SU-DHL-6 (cell line): ENCODE measurements around the gene GPHN.

Source experiments
- H2AFZ ChIP-seq: fragments of 200-600 bp; sonication (generic); 2 replicates; pipeline ENCODE4 v1.6.1; 2014; ENCODE audit warnings: low read depth, mild to moderate bottlenecking, moderate library complexity, mixed read lengths, antibody characterized with exemption, low read length; ENCODE audit not compliant: severe bottlenecking
- H3F3A ChIP-seq: fragments of 200-600 bp; shearing (Covaris generic); 2 replicates; pipeline ENCODE4 v1.6.0; 2016; ENCODE audit warnings: antibody characterized with exemption, mild to moderate bottlenecking; ENCODE audit not compliant: insufficient read depth
- H3K27ac ChIP-seq: fragments of 200-600 bp; sonication (generic); 2 replicates; pipeline ENCODE4 v1.5.1; 2016; ENCODE audit warnings: low read depth, mild to moderate bottlenecking, low read length, moderate library complexity, mixed read lengths
- H3K27me3 ChIP-seq: fragments of 200-600 bp; sonication (generic), shearing (Covaris generic); 2 replicates; pipeline ENCODE4 v1.6.0; 2014; ENCODE audit warnings: mild to moderate bottlenecking, low read length
- H3K36me3 ChIP-seq: fragments of 200-600 bp; sonication (generic); 2 replicates; pipeline ENCODE4 v1.6.1; 2014; ENCODE audit warnings: mild to moderate bottlenecking, low read length, mixed read lengths
- H3K4me2 ChIP-seq: fragments of 300-600, 200-600 bp; shearing (Covaris generic), sonication (generic); 2 replicates; pipeline ENCODE4 v1.6.0; 2014; ENCODE audit warnings: low read length, low read depth, mild to moderate bottlenecking; ENCODE audit not compliant: poor library complexity, severe bottlenecking
- H3K4me3 ChIP-seq: fragments of 200-600 bp; sonication (generic); 2 replicates; pipeline ENCODE4 v1.5.1; 2014; ENCODE audit warnings: antibody characterized with exemption, low read length, mild to moderate bottlenecking, mixed read lengths; ENCODE audit not compliant: insufficient read depth, poor library complexity, severe bottlenecking
- H3K79me2 ChIP-seq: fragments of 200-600 bp; sonication (generic); 2 replicates; pipeline ENCODE4 v1.6.1; 2014; ENCODE audit warnings: mild to moderate bottlenecking, low read length, moderate library complexity; ENCODE audit not compliant: insufficient read depth
- H3K9ac ChIP-seq: fragments of 200-600 bp; sonication (generic); 2 replicates; pipeline ENCODE4 v1.7.0; 2014; ENCODE audit warnings: mild to moderate bottlenecking, low read length
- H3K9me2 ChIP-seq: fragments of 200-600 bp; sonication (generic); replicated peaks from 2 replicates; pipeline ENCODE4 v1.6.1; 2014; ENCODE audit warnings: low read length; ENCODE audit not compliant: insufficient read depth
- H3K9me3 ChIP-seq: fragments of 200-600 bp; sonication (generic); 2 replicates; pipeline ENCODE4 v1.6.1; 2014; ENCODE audit warnings: low read length, mixed read lengths; ENCODE audit not compliant: insufficient read depth
- H4K20me1 ChIP-seq: fragments of 200-600 bp; sonication (generic); 2 replicates; pipeline ENCODE4 v1.6.1; 2014; ENCODE audit warnings: low read depth, mild to moderate bottlenecking, antibody characterized with exemption, low read length, moderate library complexity, mixed read lengths
- CTCF ChIP-seq: fragments of 200-600 bp; sonication (generic); IDR thresholded peaks from one replicate; pipeline ENCODE4 v1.5.1; 2017; ENCODE audit warnings: antibody characterized with exemption, mild to moderate bottlenecking, low read length, moderate library complexity; ENCODE audit not compliant: insufficient read depth, poor library complexity, severe bottlenecking
- EZH2phosphoT487 ChIP-seq: fragments of 200-600 bp; sonication (generic), shearing (Covaris generic); conservative IDR thresholded peaks from 2 replicates; pipeline ENCODE4 v1.6.1; 2018; ENCODE audit warnings: mild to moderate bottlenecking, antibody characterized with exemption, low read length, moderate library complexity, mixed read lengths

Gene GPHN

GRCh38 chr14:66623838-66624237 lies 115.9 kb downstream of the GPHN start:
- TF ChIP-seq EZH2phosphoT487 (no peak), CTCF (no peak)
- Histone ChIP-seq H3K4me3 (no peak overlapping the region), H3K9me3 (no peaks in the 10 kb centered on the region), H2AFZ (no peak overlapping the region), H3K27ac (no peak overlapping the region), H3K9ac (no peak overlapping the region), H3K9me2 (no peaks in the 10 kb centered on the region), H3K36me3 (no peaks in the 10 kb centered on the region), H3K27me3 (no peaks in the 10 kb centered on the region), H3F3A (no peaks in the 10 kb centered on the region), H3K79me2 (no peaks in the 10 kb centered on the region), H3K4me2 (no peak overlapping the region), H4K20me1 (no peaks in the 10 kb centered on the region)

GRCh38 chr14:66624336-66624937 lies 116.5 kb downstream of the GPHN start:
- Histone ChIP-seq H3K27me3 (no peaks in the 10 kb centered on the region), H2AFZ (no peak overlapping the region), H3K9me2 (no peaks in the 10 kb centered on the region), H3K79me2 (no peaks in the 10 kb centered on the region), H3K36me3 (no peaks in the 10 kb centered on the region), H3K9me3 (no peaks in the 10 kb centered on the region), H3K4me2 (no peak overlapping the region), H3F3A (no peaks in the 10 kb centered on the region), H4K20me1 (no peaks in the 10 kb centered on the region), H3K9ac (no peak overlapping the region), H3K27ac (no peak overlapping the region), H3K4me3 (no peak overlapping the region)
- TF ChIP-seq EZH2phosphoT487 (no peak), CTCF (peak; percentile 24)

- Histone ChIP-seq H3K27me3 (no peaks in the 10 kb centered on the region), H3F3A (no peaks in the 10 kb centered on the region), H2AFZ (no peak overlapping the region), H3K4me2 (no peak overlapping the region), H3K79me2 (no peaks in the 10 kb centered on the region), H4K20me1 (no peaks in the 10 kb centered on the region), H3K36me3 (no peaks in the 10 kb centered on the region), H3K9ac (no peak overlapping the region), H3K9me3 (no peaks in the 10 kb centered on the region), H3K4me3 (no peak overlapping the region), H3K27ac (no peak overlapping the region), H3K9me2 (no peaks in the 10 kb centered on the region)
- TF ChIP-seq CTCF (no peak), EZH2phosphoT487 (no peak)
Observed at GRCh38 chr14:66628636-66629035, 120.7 kb downstream of the GPHN start.
